HEK293 (cell line): ENCODE data around the gene GPR149.
A peak's percentile ranks its signal among the peaks of the same experiment; 100 is the strongest.

Source experiments
- CTCF ChIA-PET: fragments of 350-600 bp; formaldehyde crosslinking; extraction: SDS; loops from one replicate; lab custom pipeline; 2021; ENCODE audit warnings: antibody characterized with exemption; lab: Yijun Ruan, JAX
- POLR2A ChIA-PET: fragments of 300-600 bp; formaldehyde crosslinking; extraction: SDS; loops from one replicate; lab custom pipeline; 2020; ENCODE audit warnings: antibody characterized with exemption, inconsistent platforms; lab: Yijun Ruan, JAX
- H3K27ac ChIP-seq: fragments of 200-500 bp; sonication (Bioruptor generic); 2 replicates; pipeline ENCODE4 v1.5.1; 2014; ENCODE audit warnings: low read depth, low read length, control low read depth, inconsistent platforms; ENCODE audit errors: extremely low read depth
- H3K36me3 ChIP-seq, 2 experiments: fragments of 200-500 bp in 1 of 2; sonication (Bioruptor generic) in 1 of 2; 1 replicate in 1 of 2; 2 replicates in 1 of 2; pipeline ENCODE4 v1.5.1; 2014 to 2017; ENCODE audit warnings: inconsistent platforms in 2 of 2, low read length in 2 of 2; ENCODE audit not compliant: control insufficient read depth in 2 of 2, insufficient read depth in 1 of 2
- H3K4me1 ChIP-seq: fragments of 200-500 bp; sonication (Bioruptor generic); 2 replicates; pipeline ENCODE4 v1.5.1; 2014; ENCODE audit warnings: mild to moderate bottlenecking, low read length, inconsistent platforms; ENCODE audit not compliant: control insufficient read depth, insufficient read depth
- H3K4me3 ChIP-seq: 2 replicates; pipeline ENCODE4 v1.5.1; 2011; ENCODE audit warnings: low read depth, mild to moderate bottlenecking, control low read depth, low read length, moderate library complexity
- H3K9me3 ChIP-seq: fragments of 200-500 bp; sonication (Bioruptor generic); 2 replicates; pipeline ENCODE4 v1.5.1; 2014; ENCODE audit warnings: low read depth, low read length, inconsistent platforms; ENCODE audit not compliant: control insufficient read depth, insufficient read depth
- FEZF1 ChIP-seq: fragments of 450-650 bp; formaldehyde crosslinking; IDR thresholded peaks from 2 replicates; pipeline ENCODE4 v1.5.1; 2016; ENCODE audit warnings: missing biosample characterization, missing genetic modification characterization
- HOXC10 ChIP-seq: sonication (generic); formaldehyde crosslinking; IDR thresholded peaks from 2 replicates; pipeline ENCODE4 v1.8.1; 2023; ENCODE audit warnings: mild to moderate bottlenecking, missing genetic modification reagents
- KLF10 ChIP-seq: fragments of 450-650 bp; IDR thresholded peaks from 2 replicates; pipeline ENCODE4 v1.5.1; 2018; ENCODE audit warnings: missing biosample characterization, mild to moderate bottlenecking, missing genetic modification characterization
- SALL2 ChIP-seq: fragments of 450-650 bp; formaldehyde crosslinking; IDR thresholded peaks from 2 replicates; pipeline ENCODE4 v1.5.0; 2017; ENCODE audit warnings: missing biosample characterization, mild to moderate bottlenecking, missing genetic modification characterization, borderline replicate concordance
- SCRT2 ChIP-seq: fragments of 450-650 bp; formaldehyde crosslinking; IDR thresholded peaks from 2 replicates; pipeline ENCODE4 v1.5.1; 2016; ENCODE audit warnings: missing biosample characterization, missing genetic modification characterization
- SP7 ChIP-seq: fragments of 450-650 bp; formaldehyde crosslinking; IDR thresholded peaks from 2 replicates; pipeline ENCODE4 v1.5.1; 2016; ENCODE audit warnings: missing biosample characterization, missing genetic modification characterization
- WT1 ChIP-seq: fragments of 450-650 bp; formaldehyde crosslinking; IDR thresholded peaks from 2 replicates; pipeline ENCODE4 v1.5.1; 2016; ENCODE audit warnings: missing biosample characterization, missing genetic modification characterization
- ZBTB26 ChIP-seq: fragments of 450-650 bp; formaldehyde crosslinking; optimal IDR thresholded peaks from 2 replicates; pipeline ENCODE3; 2016; ENCODE audit warnings: missing biosample characterization, mild to moderate bottlenecking, missing genetic modification characterization
- ZNF155 ChIP-seq: fragments of 450-650 bp; formaldehyde crosslinking; IDR thresholded peaks from 2 replicates; pipeline ENCODE4 v1.5.1; 2016; ENCODE audit warnings: missing biosample characterization, missing genetic modification characterization
- ZNF169 ChIP-seq: fragments of 450-650 bp; formaldehyde crosslinking; IDR thresholded peaks from 2 replicates; pipeline ENCODE4 v1.5.1; 2016; ENCODE audit warnings: missing biosample characterization, missing genetic modification characterization
- ZNF19 ChIP-seq: fragments of 450-650 bp; formaldehyde crosslinking; IDR thresholded peaks from 2 replicates; pipeline ENCODE4; 2016; ENCODE audit warnings: missing biosample characterization, missing genetic modification characterization, low read depth
- ZNF211 ChIP-seq: fragments of 450-650 bp; formaldehyde crosslinking; IDR thresholded peaks from 2 replicates; pipeline ENCODE4 v1.5.1; 2016; ENCODE audit warnings: low read depth, missing biosample characterization, missing genetic modification characterization
- ZNF239 ChIP-seq: fragments of 450-650 bp; formaldehyde crosslinking; IDR thresholded peaks from 2 replicates; pipeline ENCODE4 v1.5.1; 2016; ENCODE audit warnings: missing biosample characterization, missing genetic modification characterization
- ZNF48 ChIP-seq: fragments of 450-650 bp; formaldehyde crosslinking; IDR thresholded peaks from 2 replicates; pipeline ENCODE4 v1.5.1; 2016; ENCODE audit warnings: missing biosample characterization, missing genetic modification characterization
- ZNF596 ChIP-seq: fragments of 450-650 bp; IDR thresholded peaks from 2 replicates; pipeline ENCODE4 v1.5.0; 2018; ENCODE audit warnings: missing biosample characterization, mild to moderate bottlenecking, missing genetic modification characterization, moderate library complexity
- ZNF792 ChIP-seq: fragments of 450-650 bp; formaldehyde crosslinking; IDR thresholded peaks from 2 replicates; pipeline ENCODE4 v1.5.1; 2016; ENCODE audit warnings: missing biosample characterization, missing genetic modification characterization
- ZSCAN23 ChIP-seq: fragments of 450-650 bp; formaldehyde crosslinking; IDR thresholded peaks from 2 replicates; pipeline ENCODE4 v1.5.1; 2016; ENCODE audit warnings: missing biosample characterization, missing genetic modification characterization
- TF ChIP-seq, protein P1 (sequence below): fragments of 450-650 bp; IDR thresholded peaks from 2 replicates; pipeline ENCODE4 v1.5.1; 2018; ENCODE audit warnings: missing biosample characterization, missing genetic modification characterization
- TF ChIP-seq, protein P2 (sequence below): fragments of 450-650 bp; formaldehyde crosslinking; IDR thresholded peaks from 2 replicates; pipeline ENCODE4 v1.5.1; 2016; ENCODE audit warnings: missing biosample characterization, missing genetic modification characterization
- TF ChIP-seq, protein P3 (sequence below): fragments of 450-650 bp; formaldehyde crosslinking; conservative IDR thresholded peaks from 2 replicates; pipeline ENCODE4 v1.5.1; 2016; ENCODE audit warnings: low read depth, missing biosample characterization, missing genetic modification characterization
- TF ChIP-seq, protein P4 (sequence below): fragments of 450-650 bp; formaldehyde crosslinking; IDR thresholded peaks from 2 replicates; pipeline ENCODE4 v1.5.1; 2016; ENCODE audit warnings: missing biosample characterization, missing genetic modification characterization

GPR149 gene

GRCh38 chr3:154356009-154356408, 74.0 kb downstream of the GPR149 start (continued):
- TF ChIP-seq ZNF48 (tag by site-specific recombination) (no peak), SCRT2 (tag by site-specific recombination) (no peak), SALL2 (tag by site-specific recombination) (no peak), ZNF792 (tag by site-specific recombination) (no peak), FEZF1 (peak; percentile 50)

DNA sequence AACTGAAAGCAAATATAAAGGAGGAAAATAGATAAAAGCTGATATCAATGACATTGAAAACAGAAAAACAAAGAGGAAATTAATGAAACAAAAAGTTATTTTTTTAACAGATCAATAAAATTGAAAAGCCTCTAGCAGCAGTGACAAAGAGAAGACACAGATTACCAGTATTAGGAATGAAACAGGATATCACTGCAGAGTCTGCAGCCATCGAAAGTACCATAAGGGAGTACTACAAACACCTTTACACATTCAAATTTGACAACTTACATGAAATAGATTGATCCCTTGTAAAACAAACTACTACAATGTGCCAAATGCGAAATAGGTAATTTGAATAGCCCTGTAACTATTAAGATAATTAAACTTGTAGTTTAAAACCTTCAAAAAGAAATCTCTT, 80.8 kb downstream of the GPR149 start:
- Histone ChIP-seq H3K9me3 (no peaks in the 10 kb centered on the region), H3K27ac (no peak overlapping the region), H3K4me3 (no peak overlapping the region), H3K4me1 (no peaks in the 10 kb centered on the region), H3K36me3 (no peaks in the 10 kb centered on the region)
- TF ChIP-seq, protein P1, sequence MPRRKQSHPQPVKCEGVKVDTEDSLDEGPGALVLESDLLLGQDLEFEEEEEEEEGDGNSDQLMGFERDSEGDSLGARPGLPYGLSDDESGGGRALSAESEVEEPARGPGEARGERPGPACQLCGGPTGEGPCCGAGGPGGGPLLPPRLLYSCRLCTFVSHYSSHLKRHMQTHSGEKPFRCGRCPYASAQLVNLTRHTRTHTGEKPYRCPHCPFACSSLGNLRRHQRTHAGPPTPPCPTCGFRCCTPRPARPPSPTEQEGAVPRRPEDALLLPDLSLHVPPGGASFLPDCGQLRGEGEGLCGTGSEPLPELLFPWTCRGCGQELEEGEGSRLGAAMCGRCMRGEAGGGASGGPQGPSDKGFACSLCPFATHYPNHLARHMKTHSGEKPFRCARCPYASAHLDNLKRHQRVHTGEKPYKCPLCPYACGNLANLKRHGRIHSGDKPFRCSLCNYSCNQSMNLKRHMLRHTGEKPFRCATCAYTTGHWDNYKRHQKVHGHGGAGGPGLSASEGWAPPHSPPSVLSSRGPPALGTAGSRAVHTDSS (tag by site-specific recombination), result no peak
- TF ChIP-seq KLF10 (tag by site-specific recombination) (no peak), ZNF155 (tag by site-specific recombination) (no peak), SP7 (tag by site-specific recombination) (no peak), WT1 (no peak), ZNF19 (no peak), ZNF211 (tag by site-specific recombination) (no peak), ZNF596 (tag by site-specific recombination) (no peak)
- TF ChIP-seq, protein P2, sequence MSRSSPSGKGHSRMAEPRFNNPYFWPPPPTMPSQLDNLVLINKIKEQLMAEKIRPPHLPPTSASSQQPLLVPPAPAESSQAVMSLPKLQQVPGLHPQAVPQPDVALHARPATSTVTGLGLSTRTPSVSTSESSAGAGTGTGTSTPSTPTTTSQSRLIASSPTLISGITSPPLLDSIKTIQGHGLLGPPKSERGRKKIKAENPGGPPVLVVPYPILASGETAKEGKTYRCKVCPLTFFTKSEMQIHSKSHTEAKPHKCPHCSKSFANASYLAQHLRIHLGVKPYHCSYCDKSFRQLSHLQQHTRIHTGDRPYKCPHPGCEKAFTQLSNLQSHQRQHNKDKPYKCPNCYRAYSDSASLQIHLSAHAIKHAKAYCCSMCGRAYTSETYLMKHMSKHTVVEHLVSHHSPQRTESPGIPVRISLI, result no peak
- CTCF ChIA-PET, result no interaction called here
- POLR2A ChIA-PET, result no interaction called here

- H3K4me3 ChIP-seq, result no peak overlapping the region
- ChIA-PET POLR2A (no interaction called here), CTCF (interaction anchor here (1.6 kb wide), 1 partner anchor 9 kb away, joined by 3 read pairs; no protein-coding TSS in a partner anchor)
- no peaks in the 10 kb centered on the region for H3K4me1 ChIP-seq
- no peaks in the 10 kb centered on the region for H3K9me3 ChIP-seq
- H3K36me3 ChIP-seq, result no peaks in the 10 kb centered on the region
- H3K27ac ChIP-seq, result no peak overlapping the region
- TF ChIP-seq ZNF169 (tag by site-specific recombination), result no peak
- TF ChIP-seq ZSCAN23 (tag by site-specific recombination), result no peak
- TF ChIP-seq, protein P3, sequence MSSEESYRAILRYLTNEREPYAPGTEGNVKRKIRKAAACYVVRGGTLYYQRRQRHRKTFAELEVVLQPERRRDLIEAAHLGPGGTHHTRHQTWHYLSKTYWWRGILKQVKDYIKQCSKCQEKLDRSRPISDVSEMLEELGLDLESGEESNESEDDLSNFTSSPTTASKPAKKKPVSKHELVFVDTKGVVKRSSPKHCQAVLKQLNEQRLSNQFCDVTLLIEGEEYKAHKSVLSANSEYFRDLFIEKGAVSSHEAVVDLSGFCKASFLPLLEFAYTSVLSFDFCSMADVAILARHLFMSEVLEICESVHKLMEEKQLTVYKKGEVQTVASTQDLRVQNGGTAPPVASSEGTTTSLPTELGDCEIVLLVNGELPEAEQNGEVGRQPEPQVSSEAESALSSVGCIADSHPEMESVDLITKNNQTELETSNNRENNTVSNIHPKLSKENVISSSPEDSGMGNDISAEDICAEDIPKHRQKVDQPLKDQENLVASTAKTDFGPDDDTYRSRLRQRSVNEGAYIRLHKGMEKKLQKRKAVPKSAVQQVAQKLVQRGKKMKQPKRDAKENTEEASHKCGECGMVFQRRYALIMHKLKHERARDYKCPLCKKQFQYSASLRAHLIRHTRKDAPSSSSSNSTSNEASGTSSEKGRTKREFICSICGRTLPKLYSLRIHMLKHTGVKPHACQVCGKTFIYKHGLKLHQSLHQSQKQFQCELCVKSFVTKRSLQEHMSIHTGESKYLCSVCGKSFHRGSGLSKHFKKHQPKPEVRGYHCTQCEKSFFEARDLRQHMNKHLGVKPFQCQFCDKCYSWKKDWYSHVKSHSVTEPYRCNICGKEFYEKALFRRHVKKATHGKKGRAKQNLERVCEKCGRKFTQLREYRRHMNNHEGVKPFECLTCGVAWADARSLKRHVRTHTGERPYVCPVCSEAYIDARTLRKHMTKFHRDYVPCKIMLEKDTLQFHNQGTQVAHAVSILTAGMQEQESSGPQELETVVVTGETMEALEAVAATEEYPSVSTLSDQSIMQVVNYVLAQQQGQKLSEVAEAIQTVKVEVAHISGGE (tag by site-specific recombination), result no peak
- TF ChIP-seq, protein P4, sequence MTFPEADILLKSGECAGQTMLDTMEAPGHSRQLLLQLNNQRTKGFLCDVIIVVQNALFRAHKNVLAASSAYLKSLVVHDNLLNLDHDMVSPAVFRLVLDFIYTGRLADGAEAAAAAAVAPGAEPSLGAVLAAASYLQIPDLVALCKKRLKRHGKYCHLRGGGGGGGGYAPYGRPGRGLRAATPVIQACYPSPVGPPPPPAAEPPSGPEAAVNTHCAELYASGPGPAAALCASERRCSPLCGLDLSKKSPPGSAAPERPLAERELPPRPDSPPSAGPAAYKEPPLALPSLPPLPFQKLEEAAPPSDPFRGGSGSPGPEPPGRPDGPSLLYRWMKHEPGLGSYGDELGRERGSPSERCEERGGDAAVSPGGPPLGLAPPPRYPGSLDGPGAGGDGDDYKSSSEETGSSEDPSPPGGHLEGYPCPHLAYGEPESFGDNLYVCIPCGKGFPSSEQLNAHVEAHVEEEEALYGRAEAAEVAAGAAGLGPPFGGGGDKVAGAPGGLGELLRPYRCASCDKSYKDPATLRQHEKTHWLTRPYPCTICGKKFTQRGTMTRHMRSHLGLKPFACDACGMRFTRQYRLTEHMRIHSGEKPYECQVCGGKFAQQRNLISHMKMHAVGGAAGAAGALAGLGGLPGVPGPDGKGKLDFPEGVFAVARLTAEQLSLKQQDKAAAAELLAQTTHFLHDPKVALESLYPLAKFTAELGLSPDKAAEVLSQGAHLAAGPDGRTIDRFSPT (tag by site-specific recombination), result no peak
- no peak for TF ChIP-seq ZBTB26
- TF ChIP-seq HOXC10 (CRISPR knock-in tag), result no peak
- TF ChIP-seq ZNF239 (tag by site-specific recombination), result no peak
Measured at GRCh38 chr3:154345422-154346122, 84.4 kb downstream of the GPR149 start.
